GM12874 (cell line): Measurements from ENCODE around the gene CDH2.

ENCODE experiments used
- TF ChIP-seq, protein P1 (sequence below): IDR thresholded peaks from 2 replicates; pipeline ENCODE4 v1.5.1; 2011; ENCODE audit warnings: low read depth, mild to moderate bottlenecking, control low read depth, low read length, moderate library complexity; ENCODE audit not compliant: insufficient read depth

CDH2 gene

GRCh38 chr18:28152754-28153153 is 24.2 kb downstream of the CDH2 start:
- TF ChIP-seq, protein P1, sequence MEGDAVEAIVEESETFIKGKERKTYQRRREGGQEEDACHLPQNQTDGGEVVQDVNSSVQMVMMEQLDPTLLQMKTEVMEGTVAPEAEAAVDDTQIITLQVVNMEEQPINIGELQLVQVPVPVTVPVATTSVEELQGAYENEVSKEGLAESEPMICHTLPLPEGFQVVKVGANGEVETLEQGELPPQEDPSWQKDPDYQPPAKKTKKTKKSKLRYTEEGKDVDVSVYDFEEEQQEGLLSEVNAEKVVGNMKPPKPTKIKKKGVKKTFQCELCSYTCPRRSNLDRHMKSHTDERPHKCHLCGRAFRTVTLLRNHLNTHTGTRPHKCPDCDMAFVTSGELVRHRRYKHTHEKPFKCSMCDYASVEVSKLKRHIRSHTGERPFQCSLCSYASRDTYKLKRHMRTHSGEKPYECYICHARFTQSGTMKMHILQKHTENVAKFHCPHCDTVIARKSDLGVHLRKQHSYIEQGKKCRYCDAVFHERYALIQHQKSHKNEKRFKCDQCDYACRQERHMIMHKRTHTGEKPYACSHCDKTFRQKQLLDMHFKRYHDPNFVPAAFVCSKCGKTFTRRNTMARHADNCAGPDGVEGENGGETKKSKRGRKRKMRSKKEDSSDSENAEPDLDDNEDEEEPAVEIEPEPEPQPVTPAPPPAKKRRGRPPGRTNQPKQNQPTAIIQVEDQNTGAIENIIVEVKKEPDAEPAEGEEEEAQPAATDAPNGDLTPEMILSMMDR: no peak

GRCh38 chr18:28152354-28152753 is 24.6 kb downstream of the CDH2 start:
- TF ChIP-seq, protein P1: no peak

DNA sequence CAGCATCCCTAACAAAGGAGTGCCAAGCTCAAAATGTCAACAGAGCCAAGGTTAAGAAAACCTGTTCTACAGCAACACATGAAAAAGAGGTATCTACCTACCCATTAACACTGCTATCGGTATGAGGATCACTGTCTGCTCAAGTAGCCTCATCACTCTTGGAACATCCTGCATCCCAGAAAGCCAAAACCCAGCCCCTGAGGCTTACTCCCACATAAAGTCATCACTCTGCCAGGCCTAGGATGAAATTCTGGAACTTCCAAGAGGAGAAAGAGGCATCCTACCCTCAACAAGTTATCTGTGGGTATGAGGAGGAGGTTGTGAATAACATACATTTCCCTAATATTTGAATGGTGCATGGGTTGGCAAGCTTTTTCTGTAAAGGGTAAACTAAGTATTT is 25.5 kb downstream of the CDH2 start:
- TF ChIP-seq, protein P1: no peak

DNA sequence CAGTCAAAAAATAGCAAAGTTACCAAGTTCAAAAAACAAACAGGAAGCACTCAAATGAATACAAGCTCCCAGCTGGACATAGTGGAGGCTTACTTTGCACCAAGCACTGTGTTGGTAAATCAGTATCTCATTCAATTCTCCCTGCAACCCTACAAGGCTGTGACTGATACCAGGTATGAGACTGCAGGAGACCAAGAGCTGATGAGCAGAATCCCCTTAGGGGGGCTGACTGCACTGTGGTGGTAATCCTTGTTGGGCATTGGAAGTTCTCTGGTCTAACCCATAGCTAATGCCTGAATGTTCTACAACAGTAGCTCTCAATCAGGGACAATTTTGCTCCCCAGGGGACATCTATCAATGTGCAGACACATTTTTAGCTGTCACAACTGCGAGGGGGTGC is 26.0 kb downstream of the CDH2 start:
- TF ChIP-seq, protein P1: no peak

DNA sequence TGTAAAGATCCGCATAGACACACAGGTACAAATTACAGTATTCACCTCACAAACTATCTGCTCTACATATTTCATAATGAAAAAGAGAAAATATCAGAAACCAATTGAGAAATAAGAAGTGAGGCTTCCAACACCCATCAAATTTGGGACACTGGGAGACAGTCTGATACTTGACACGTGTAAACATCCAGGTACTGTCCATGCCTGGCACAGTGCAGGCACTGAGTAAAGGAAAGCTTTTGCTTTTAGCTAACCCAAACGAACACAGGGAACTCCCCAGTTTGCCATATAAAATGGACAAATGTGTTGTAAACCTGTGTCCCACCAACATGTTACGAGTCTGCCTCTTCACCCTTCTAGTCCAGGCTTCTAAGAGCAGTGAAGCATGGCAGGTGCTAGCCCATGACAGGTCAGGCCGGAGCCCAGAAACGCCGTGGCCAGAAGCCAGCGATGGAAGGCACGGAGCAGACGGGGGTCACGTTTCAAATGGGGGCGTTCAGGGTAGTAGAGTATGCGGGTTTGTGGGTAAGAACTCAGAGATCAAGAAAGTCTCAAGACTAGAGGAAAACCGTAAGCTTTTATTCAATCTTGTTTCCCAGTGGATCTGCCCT is 27.0 kb downstream of the CDH2 start:
- TF ChIP-seq, protein P1: no peak

GRCh38 chr18:28147674-28148171 is 29.2 kb downstream of the CDH2 start:
- TF ChIP-seq, protein P1: no peak

DNA sequence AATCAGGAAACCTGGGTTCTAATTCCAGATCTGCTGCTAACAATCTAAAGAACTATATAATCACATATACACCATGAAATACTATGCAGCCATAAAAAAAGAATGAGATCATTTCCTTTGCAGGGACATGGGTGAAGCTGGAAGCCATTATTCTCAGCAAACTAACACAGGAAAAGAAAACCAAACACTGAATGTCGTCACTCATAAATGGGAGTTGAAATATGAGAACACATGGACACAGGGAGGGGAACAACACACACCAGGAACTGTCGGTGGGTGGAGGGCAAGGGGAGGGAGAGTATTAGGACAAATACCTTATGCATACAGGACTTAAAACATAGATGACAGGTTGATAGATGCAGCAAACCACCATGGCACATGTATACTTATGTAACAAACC is 33.2 kb downstream of the CDH2 start:
- TF ChIP-seq, protein P1: no peak
